Dedifferentiated amniotic fluid mesenchymal stem cell (primary cell): ENCODE data around the gene KLK13.

Experiments used
- DNase-seq: peaks from one replicate; pipeline ENCODE4 v3.0.0-alpha.2; 2016; ENCODE audit errors: extremely low spot score

Gene KLK13

GRCh38 chr19:51091895-51092873 lies 27.3 kb upstream of the KLK13 start:
- no peak for DNase-seq

GRCh38 chr19:51091126-51091525 lies 26.2 kb upstream of the KLK13 start:
- DNase-seq, result no peak

- no peak for DNase-seq
These were observed 25.6 kb upstream of the KLK13 start for GRCh38 chr19:51090471-51090870.

- no peak for DNase-seq
These were observed 24.9 kb upstream of the KLK13 start for GRCh38 chr19:51089786-51090185.

- DNase-seq, result no peak
These were observed 21.4 kb upstream of the KLK13 start for GRCh38 chr19:51086153-51086850.

- no peak for DNase-seq
These were observed 19.6 kb upstream of the KLK13 start for GRCh38 chr19:51084505-51084904.

GRCh38 chr19:51083783-51084182 lies 18.9 kb upstream of the KLK13 start:
- DNase-seq, result no peak

GRCh38 chr19:51083181-51083580 lies 18.3 kb upstream of the KLK13 start:
- no peak for DNase-seq

GRCh38 chr19:51082611-51083010 lies 17.7 kb upstream of the KLK13 start, which contains the start of gene KLK14:
Gene KLK14 (minus strand): TSS chr19:51082887. CDS start chr19:51082614, 273 bp downstream.
- DNase-seq, result no peak

- DNase-seq, result no peak
These were observed 16.6 kb upstream of the KLK13 start for GRCh38 chr19:51081476-51081875.

GRCh38 chr19:51079481-51080110 lies 14.7 kb upstream of the KLK13 start:
- no peak for DNase-seq

GRCh38 chr19:51078731-51079130 lies 13.8 kb upstream of the KLK13 start:
- DNase-seq, result no peak

GRCh38 chr19:51078104-51078503 lies 13.2 kb upstream of the KLK13 start:
- DNase-seq, result no peak

GRCh38 chr19:51076631-51077213 lies 11.8 kb upstream of the KLK13 start:
- DNase-seq, result no peak

GRCh38 chr19:51075998-51076397 lies 11.1 kb upstream of the KLK13 start:
- no peak for DNase-seq

GRCh38 chr19:51071095-51071405 lies 6.2 kb upstream of the KLK13 start:
- no peak for DNase-seq

- DNase-seq, result no peak
These were observed 5.6 kb upstream of the KLK13 start for GRCh38 chr19:51070334-51071094.

- DNase-seq, result no peak
These were observed 1.7 kb upstream of the KLK13 start for GRCh38 chr19:51066393-51067186.

- no peak for DNase-seq
These were observed 499 bp upstream of the KLK13 start for GRCh38 chr19:51065221-51065960.

GRCh38 chr19:51063664-51064063 lies 1.2 kb downstream of the KLK13 start:
- no peak for DNase-seq
